Karpas-422 (cell line): ENCODE measurements around the gene KRTAP5-10. TPM values are rescaled to one million over a fixed set of nuclear protein-coding genes. Genes with fewer than 3 reads are reported as not detected.
"Not testable (repeated sequence)": the region's sequence is repeated elsewhere in the genome, so short reads cannot be mapped to it uniquely, and the experiment has no call there.

Experiments
- DNase-seq: peaks from one replicate; pipeline ENCODE4 v3.0.0-alpha.2; 2015
- H2AFZ ChIP-seq: fragments of 200-600 bp; sonication (generic); 2 replicates; pipeline ENCODE4 v1.6.1; 2014; ENCODE audit warnings: antibody characterized with exemption, low read length, mixed read lengths
- H3K27ac ChIP-seq: fragments of 200-600 bp; sonication (generic); 2 replicates; pipeline ENCODE4 v1.5.1; 2014; ENCODE audit warnings: mild to moderate bottlenecking, low read length, moderate library complexity
- H3K27me3 ChIP-seq: fragments of 200-600 bp; sonication (generic); 2 replicates; pipeline ENCODE4 v1.6.1; 2014; ENCODE audit warnings: low read length, mixed read lengths
- H3K36me3 ChIP-seq: fragments of 200-600 bp; sonication (generic); 2 replicates; pipeline ENCODE4 v1.6.1; 2014; ENCODE audit warnings: low read length, mixed read lengths; ENCODE audit not compliant: insufficient read depth
- H3K4me1 ChIP-seq: fragments of 200-600 bp; sonication (generic); 2 replicates; pipeline ENCODE4 v1.6.1; 2014; ENCODE audit warnings: mild to moderate bottlenecking, low read length, mixed read lengths
- H3K4me2 ChIP-seq: fragments of 200-600 bp; sonication (generic); 2 replicates; pipeline ENCODE4 v1.6.1; 2014; ENCODE audit warnings: low read length, low read depth, mild to moderate bottlenecking; ENCODE audit not compliant: poor library complexity, severe bottlenecking
- H3K4me3 ChIP-seq: fragments of 200-600 bp; sonication (generic); 2 replicates; pipeline ENCODE4 v1.5.1; 2014; ENCODE audit warnings: mild to moderate bottlenecking, antibody characterized with exemption, low read length, mixed read lengths
- H3K79me2 ChIP-seq: fragments of 200-600 bp; sonication (generic); 2 replicates; pipeline ENCODE4 v1.6.1; 2014; ENCODE audit warnings: mild to moderate bottlenecking, low read length, mixed read lengths
- H3K9ac ChIP-seq: fragments of 200-600 bp; sonication (generic); 2 replicates; pipeline ENCODE4 v1.6.0; 2014; ENCODE audit warnings: low read length
- H3K9me2 ChIP-seq: fragments of 200-600 bp; sonication (generic), shearing (Covaris generic); replicated peaks from 2 replicates; pipeline ENCODE4 v1.6.0; 2014; ENCODE audit warnings: mild to moderate bottlenecking, low read length, moderate library complexity; ENCODE audit not compliant: insufficient read depth
- H3K9me3 ChIP-seq: fragments of 300-700, 200-600 bp; sonication (generic); 2 replicates; pipeline ENCODE4 v1.6.1; 2014; ENCODE audit warnings: low read length, mixed read lengths
- H4K20me1 ChIP-seq: fragments of 200-600 bp; sonication (generic); 2 replicates; pipeline ENCODE4 v1.6.1; 2014; ENCODE audit warnings: mild to moderate bottlenecking, antibody characterized with exemption, low read length, low read depth; ENCODE audit not compliant: insufficient read depth
- small RNA-seq: library from RNA; depleted of rRNA; stranded (forward); fragments of <200 nt; gene quantifications from one replicate; pipeline ENCODE3, GENCODE V24; 2014
- total RNA-seq: library from RNA; depleted of rRNA; stranded (reverse); fragments of >200 nt; shearing (Covaris generic); gene quantifications from 2 replicates; pipeline ENCODE4 v1.2.3, GENCODE V29; 2014; ENCODE audit warnings: low replicate concordance; rRNA removed

KRTAP5-10 gene
- total RNA-seq, 1 experiment from 2014 or later: not detected

DNA sequence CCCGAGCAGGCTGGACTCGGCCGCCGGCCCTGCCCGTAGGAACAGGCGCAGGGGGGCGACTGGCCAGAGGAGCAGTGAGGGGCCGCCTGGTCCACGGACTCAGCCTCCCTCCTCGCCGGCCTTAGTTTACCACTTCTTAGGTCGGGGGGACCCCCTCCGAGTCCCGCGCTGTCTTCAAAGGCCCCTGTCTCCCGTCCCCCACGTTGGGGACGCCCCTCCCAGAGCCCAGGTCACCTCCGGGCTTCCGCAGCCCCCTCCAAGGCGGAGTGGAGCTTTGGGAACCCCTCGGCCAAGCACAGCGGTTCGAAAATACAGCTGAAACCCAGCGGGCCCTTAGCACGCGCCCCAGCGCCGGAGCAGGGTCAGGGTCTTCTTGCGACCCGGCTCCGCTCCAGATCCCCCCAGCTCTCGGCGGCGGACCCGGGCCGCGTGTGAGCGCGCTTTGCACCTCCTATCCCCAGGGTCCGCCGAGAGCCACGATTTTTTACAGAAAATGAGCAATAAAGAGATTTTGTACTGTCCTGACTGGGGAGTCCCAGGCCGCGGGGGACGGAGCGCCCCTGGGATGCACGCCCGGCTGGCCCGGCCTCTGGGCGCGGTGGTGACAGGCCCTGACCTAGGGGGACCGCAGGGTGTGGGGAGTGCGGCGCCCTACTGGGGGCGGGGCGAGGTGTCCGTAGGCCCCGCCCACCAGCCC lies 42.3 kb downstream of the KRTAP5-10 start:
- H3K9ac ChIP-seq, H3K4me3 ChIP-seq, H2AFZ ChIP-seq, H3K9me3 ChIP-seq, H3K27me3 ChIP-seq, H4K20me1 ChIP-seq, H3K4me1 ChIP-seq, DNase-seq, H3K4me2 ChIP-seq, H3K79me2 ChIP-seq, H3K27ac ChIP-seq, H3K36me3 ChIP-seq, H3K9me2 ChIP-seq: not testable (repeated sequence)

DNA sequence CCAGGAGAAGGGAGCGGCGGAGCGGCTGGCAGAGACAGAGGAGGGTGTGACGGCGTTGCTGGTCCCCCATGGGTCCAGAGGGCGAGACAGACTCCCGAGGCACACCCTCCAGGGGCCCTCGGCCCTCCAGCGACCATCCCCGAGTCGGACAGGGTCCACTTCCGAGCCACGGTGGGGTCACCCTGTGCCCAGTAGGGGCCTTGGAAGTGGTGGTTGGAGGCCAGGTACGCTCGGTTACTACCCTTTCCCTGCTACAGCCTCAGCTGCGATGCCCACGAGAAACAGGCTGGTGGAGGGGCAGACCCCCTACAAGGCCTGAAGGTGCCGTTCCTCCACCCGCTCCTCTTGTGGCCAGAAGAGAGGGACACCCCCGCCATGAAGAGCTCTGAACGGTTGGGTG lies 42.9 kb downstream of the KRTAP5-10 start:
- H3K27me3 ChIP-seq, H2AFZ ChIP-seq, H3K79me2 ChIP-seq, H3K9me3 ChIP-seq, H3K36me3 ChIP-seq, H3K9me2 ChIP-seq, DNase-seq, H3K4me2 ChIP-seq, H3K9ac ChIP-seq, H4K20me1 ChIP-seq, H3K27ac ChIP-seq, H3K4me1 ChIP-seq, H3K4me3 ChIP-seq: not testable (repeated sequence)

DNA sequence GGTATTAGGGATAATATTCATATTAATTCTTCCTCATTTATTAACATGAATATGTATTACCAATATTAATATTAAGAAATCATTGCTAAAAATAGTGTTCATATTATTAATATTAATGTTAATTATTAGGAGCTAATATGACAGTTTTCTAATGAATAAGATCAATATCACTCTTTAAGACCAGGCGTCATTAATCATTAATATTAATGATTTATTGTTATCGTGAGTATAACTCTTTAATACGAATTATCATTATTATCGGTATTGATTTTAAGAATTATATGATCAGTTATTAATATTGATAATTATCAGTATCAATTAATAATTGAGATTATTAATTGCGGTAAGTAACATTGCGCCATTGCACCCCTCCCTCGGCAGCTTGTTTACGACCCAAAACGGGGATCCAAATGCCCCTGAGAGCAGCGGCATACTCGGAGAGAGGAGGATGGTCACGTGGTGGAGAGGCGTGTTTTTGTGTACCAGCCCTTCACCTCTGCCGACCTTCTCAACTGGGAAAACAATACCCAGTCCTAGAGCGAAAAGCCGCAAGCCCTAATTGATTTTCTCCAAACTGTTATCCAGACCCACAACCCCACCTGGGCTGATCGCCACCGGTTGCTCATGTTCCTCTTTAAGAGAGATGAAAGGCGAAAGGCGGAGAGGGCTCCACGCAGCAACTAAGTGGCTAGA lies 46.0 kb downstream of the KRTAP5-10 start:
- not testable (repeated sequence) for H3K4me2 ChIP-seq, H3K27ac ChIP-seq, H4K20me1 ChIP-seq, H3K4me3 ChIP-seq, H2AFZ ChIP-seq, H3K36me3 ChIP-seq, H3K9me3 ChIP-seq, H3K4me1 ChIP-seq, H3K9me2 ChIP-seq, H3K9ac ChIP-seq, DNase-seq, H3K79me2 ChIP-seq, H3K27me3 ChIP-seq

DNA sequence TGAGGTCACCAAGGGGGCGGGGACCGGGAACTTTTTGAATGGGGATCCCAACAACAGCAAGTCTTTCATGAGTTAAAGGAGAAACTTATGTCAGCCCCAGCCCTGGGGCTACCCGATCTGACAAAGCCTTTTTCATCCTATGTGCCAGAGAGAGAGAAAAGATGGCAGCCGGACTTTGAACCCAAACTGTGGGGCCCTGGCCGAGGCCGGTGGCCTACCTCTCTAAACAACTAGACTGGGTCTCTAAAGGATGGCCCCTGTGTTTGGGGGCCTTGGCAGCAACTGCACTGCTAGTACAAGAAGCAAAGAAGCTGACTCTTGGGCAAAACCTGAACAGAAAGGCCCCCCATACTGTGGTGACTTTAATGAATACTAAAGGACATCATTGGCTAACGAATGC lies 48.6 kb downstream of the KRTAP5-10 start:
- not testable (repeated sequence) for H3K4me3 ChIP-seq, H3K9me3 ChIP-seq, H3K4me1 ChIP-seq, DNase-seq, H2AFZ ChIP-seq, H3K36me3 ChIP-seq, H3K27ac ChIP-seq, H3K4me2 ChIP-seq, H3K9me2 ChIP-seq, H3K79me2 ChIP-seq, H3K27me3 ChIP-seq, H4K20me1 ChIP-seq, H3K9ac ChIP-seq

DNA sequence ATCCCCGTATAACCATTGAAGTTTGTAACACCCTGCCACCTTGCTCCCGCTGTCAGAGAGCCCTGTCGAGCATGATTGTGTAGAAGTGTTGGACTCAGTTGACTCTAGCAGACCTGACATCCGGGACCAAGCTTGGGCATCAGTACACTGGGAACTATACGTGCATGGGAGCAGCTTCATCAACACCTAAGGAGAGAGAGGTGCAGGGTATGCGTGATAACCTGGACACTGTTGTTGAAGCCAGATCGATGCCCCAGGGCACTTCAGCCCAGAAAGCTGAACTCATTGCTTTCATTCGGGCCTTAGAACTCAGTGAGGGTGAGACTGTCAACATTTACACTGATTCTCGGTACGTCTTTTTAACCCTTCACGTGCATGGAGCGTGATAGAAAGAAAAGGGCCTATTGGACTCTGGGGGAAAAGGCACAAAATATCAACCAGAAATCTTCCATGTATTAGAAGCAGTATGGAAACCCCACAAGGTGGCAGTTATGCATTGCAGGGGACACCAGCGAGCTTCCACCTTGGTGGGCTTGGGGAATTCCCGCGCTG lies 49.1 kb downstream of the KRTAP5-10 start:
- H4K20me1 ChIP-seq, H3K27me3 ChIP-seq, H2AFZ ChIP-seq, H3K27ac ChIP-seq, H3K9ac ChIP-seq, H3K4me3 ChIP-seq, H3K36me3 ChIP-seq, H3K4me1 ChIP-seq, DNase-seq, H3K79me2 ChIP-seq, H3K9me3 ChIP-seq, H3K9me2 ChIP-seq, H3K4me2 ChIP-seq: not testable (repeated sequence)

DNA sequence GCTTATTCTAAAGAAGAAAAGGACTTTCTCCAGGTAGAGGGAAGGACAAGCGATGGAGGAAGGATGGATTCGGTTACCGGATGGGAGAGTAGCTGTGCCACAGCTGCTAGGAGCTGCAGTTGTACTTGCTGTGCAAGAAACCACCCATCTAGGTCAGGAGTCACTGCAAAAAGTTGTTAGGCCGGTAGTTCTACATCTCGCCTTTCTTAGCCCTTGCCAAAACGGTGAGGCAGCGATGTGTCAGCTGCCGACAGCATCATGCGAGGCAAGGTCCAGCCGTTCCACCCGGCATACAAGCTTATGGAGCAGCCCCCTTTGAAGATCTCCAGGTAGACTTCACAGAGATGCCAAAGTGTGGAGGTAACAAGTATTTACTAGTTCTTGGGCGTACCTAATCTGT lies 49.6 kb downstream of the KRTAP5-10 start:
- H3K27ac ChIP-seq, H3K36me3 ChIP-seq, H3K27me3 ChIP-seq, H3K4me1 ChIP-seq, DNase-seq, H3K79me2 ChIP-seq, H4K20me1 ChIP-seq, H2AFZ ChIP-seq, H3K4me2 ChIP-seq, H3K4me3 ChIP-seq, H3K9ac ChIP-seq, H3K9me3 ChIP-seq, H3K9me2 ChIP-seq: not testable (repeated sequence)

Small RNAs within 50 kb of the gene (small RNA-seq; reads per million reads assigned to genes)
- gene AP000867.1 (not detected), gene KRTAP5-14P (not detected)

Other genes starting within 250 kb of the KRTAP5-10 start
- gene DHCR7, start 117.2 kb upstream of the KRTAP5-10 start, total RNA-seq: 63.3 and 65.3 TPM in 2 replicates
- 86.0 and 129 TPM in 2 replicates for gene NADSYN1, start 112.4 kb upstream of the KRTAP5-10 start, total RNA-seq
- 1.5 TPM in 1 of 2 replicates, not detected in the other for gene KRTAP5-7, start 38.3 kb upstream of the KRTAP5-10 start, total RNA-seq
- gene KRTAP5-8, start 27.5 kb upstream of the KRTAP5-10 start, total RNA-seq: not detected in 2 replicates
- gene KRTAP5-9, start 17.1 kb upstream of the KRTAP5-10 start, total RNA-seq: not detected in 2 replicates
- gene KRTAP5-11, start 17.3 kb downstream of the KRTAP5-10 start, total RNA-seq: not detected in 2 replicates